ENCODE data around the gene VAT1L.

Gene VAT1L, protein sequence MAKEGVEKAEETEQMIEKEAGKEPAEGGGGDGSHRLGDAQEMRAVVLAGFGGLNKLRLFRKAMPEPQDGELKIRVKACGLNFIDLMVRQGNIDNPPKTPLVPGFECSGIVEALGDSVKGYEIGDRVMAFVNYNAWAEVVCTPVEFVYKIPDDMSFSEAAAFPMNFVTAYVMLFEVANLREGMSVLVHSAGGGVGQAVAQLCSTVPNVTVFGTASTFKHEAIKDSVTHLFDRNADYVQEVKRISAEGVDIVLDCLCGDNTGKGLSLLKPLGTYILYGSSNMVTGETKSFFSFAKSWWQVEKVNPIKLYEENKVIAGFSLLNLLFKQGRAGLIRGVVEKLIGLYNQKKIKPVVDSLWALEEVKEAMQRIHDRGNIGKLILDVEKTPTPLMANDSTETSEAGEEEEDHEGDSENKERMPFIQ

GRCh38 chr16:77788181-77789084, at the start of gene VAT1L:
Gene VAT1L (plus strand): TSS chr16:77788564. CDS start chr16:77788683, 119 bp downstream.
- peak; percentile 59 for DNase-seq

DNA sequence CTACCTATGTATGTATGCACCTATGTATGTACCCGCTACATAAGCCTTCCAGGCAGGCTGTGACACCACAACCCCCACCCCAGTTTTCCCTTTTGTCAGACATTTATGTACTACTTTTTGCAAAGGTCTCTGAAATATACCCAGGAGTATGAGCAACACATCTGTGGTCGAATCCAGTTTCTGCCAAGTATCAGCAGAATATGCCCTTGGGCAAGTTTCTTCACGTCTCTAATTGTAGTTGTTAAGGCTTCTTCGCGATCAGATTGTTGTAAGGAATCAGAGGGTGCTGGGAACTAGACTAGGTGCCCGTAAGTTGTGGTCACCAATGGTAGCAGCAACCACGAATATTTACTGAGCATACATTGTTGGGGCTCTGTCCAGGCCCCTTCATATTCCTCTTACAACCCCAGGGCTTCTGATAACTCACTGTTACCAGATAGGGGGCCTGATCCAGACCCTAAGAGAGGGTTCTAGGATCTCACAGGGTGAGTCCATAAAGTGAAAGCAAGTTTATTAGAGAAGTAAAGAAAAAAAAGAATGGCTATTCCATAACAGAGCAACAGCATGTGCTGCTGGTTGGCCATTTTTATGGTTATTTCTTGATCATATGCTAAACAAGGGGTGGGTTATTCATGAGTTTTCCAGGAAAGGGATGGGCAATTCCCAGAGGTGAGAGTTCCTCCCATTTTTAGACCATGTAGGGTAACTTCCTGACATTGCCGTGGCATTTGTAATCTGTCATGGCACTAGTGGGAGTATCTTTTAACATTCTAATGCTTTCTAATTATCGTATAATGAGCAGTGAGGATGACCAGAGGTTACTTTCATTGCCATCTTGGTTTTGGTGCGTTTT, 49.4 kb upstream of the VAT1L start:
- no peak for DNase-seq

GRCh38 chr16:77739559-77739892, 48.8 kb upstream of the VAT1L start:
- DNase-seq: no peak

DNA sequence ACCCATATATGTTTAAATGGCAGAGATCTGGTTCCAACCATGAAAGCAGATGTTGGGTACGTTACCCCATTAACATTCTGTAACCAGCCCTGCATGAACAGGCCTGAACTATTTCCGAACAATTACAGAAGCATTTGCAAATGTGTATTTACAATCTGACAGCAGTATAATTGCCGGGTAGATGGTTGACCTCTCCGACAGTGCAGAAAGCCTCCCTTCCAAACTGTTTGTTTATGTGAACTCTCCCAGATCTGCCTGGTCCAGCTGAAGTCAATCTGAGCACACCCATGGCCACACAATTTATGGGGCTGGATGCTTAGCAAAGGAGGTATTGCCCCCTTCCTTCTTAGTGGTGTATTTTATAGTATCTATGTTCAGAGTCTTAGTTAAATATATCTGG, 44.2 kb upstream of the VAT1L start:
- no peak for DNase-seq

- DNase-seq: no peak
These were observed 42.4 kb upstream of the VAT1L start for GRCh38 chr16:77745972-77746371.

- DNase-seq: no peak
These were observed 39.9 kb upstream of the VAT1L start for GRCh38 chr16:77748421-77749005.

- DNase-seq: no peak
These were observed 38.9 kb upstream of the VAT1L start for GRCh38 chr16:77749415-77749814.

DNA sequence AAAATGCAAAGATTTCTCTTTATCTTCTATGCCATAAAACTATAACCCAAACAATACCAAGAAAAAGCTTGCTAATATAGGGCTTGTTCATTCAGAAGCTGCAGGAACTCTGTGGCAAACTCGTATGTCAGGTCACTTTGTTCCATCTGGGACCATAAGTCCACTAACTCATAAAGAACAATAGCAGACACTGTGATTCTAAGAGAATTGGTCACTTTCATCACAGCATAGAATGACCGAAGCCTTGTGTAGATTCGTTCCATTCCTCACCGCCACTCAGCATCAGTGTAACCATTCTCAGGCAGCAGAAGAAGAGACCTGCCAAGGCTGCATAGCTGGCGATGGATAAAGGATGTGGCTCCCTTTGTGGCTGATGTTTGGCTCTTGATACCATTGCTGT, 30.3 kb upstream of the VAT1L start:
- DNase-seq: no peak

DNA sequence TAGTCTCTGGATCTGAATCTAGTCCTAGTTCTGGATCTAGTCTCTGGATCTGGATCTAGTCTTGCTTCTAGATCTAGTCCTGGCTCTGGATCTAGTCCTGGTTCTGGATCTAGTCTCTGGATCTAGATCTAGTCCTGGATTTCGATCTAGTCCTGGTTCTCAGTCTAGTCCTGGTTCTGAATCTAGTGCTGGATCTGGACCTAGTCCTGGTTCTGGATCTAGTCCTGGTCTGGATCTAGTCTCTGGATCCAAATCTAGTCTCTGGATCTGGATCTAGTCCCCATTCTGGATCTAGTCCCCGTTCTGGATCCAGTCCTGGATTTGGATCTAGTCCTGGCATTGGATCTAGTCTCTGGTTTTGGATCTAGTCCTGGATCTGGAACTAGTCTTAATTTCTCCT, 29.9 kb upstream of the VAT1L start:
- DNase-seq: no peak

DNA sequence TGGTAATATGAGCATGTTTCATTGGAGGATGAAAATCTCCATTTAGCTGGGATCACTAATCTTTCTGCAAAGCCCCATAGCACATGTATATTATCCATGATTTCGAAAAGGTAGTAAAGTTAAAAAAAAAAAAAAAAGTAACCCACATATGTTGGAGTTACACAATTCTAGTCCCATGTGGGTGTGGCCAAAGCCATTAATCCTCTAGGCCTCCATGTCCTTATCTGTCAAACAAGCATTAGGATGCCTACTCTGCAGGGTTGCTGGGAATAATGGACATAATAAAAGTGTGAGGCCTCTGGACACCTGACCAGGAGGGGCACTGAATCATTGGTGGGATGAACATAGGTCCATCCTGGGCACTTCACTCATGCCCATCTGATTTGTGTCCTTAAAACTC, 29.2 kb upstream of the VAT1L start:
- DNase-seq: no peak

- no peak for DNase-seq
These were observed 28.5 kb upstream of the VAT1L start for GRCh38 chr16:77759821-77760220.

DNA sequence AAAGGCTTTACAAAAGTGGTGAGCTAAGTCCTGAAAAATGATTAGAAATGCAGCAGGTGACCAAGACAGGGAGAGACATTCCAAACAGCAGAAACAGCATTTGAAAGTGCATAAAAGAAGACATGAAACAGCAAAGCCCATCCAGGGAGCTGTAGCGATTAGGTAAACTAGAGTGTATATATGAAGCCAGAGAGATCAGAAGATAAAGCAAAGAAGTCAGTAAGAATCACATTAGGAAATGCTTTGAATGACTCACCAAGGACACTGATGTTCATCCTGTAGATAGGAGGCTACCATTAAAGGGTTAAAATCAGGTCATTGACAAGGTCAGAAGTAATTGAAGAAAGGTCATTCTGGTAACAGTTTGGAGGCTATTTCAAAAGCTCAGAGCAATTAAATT, 27.6 kb upstream of the VAT1L start:
- no peak for DNase-seq

GRCh38 chr16:77761204-77761603, 27.2 kb upstream of the VAT1L start:
- DNase-seq: no peak

DNA sequence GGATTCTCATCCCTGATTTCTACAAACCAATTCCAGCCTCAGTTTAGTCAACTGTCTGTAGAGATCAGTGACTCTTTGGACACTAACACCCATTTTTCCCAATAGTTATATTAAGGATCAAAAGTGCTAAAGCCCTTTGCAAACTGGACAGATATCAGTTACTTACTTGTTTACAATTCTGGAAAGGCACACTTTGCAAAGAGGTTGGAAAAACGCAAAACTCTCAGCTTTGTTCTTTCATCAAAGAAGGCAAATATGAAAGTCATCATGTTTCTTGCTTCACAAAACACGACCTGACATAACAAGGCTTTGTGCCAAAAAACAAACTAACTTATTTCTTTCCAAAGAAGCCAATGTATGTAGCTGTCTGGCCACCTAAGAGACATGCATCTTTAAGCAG, 26.1 kb upstream of the VAT1L start:
- no peak for DNase-seq

GRCh38 chr16:77763994-77764393, 24.4 kb upstream of the VAT1L start:
- DNase-seq: no peak

- DNase-seq: no peak
These were observed 21.2 kb upstream of the VAT1L start for GRCh38 chr16:77767211-77767610.

- no peak for DNase-seq
These were observed 20.5 kb upstream of the VAT1L start for GRCh38 chr16:77767826-77768225.

DNA sequence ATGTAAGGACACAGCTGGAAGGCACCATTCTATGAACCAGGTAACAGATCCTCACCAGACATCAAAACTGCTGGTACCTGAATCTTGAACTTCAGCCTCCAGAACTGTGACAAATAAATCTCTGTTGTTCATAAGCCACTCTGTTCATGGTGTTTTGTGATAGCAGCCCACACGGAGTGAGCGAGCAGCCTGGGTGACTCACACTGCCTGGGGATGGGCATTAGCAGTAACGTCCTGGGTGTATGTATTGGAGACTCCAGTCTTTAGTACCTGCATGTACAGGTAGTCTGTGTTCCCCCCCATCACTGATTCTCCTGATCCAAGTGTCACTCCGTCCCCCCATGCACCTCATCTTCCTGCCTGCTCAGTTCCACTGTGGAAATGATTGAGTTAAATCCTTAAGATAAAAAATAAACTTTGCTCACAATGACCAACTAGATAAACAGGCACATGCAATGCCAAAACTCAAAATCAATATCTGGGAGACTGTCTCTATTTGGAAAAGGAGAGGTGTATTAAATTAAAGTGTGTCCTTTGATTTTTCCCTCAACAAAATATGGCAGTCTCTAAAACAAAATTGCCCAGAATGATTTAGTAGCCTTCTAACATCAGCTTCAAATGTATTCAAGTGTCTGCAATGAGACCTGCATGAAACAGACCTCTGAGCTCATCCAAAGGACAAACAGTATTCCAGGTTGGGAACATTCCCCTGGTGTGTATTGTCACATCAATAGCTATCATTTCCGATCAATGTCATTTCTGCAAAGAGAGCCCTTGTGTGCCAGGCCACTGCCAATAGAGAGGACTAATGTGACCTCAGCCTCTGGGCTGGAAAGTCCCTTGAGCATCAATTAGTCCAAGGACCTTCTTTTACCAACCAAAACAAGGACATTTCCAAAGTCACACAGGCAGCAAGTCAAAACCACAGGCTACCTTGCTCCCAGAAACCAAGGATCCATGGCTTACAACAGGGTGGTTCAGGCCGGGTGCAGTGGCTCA, 12.2 kb upstream of the VAT1L start:
- no peak for DNase-seq

DNA sequence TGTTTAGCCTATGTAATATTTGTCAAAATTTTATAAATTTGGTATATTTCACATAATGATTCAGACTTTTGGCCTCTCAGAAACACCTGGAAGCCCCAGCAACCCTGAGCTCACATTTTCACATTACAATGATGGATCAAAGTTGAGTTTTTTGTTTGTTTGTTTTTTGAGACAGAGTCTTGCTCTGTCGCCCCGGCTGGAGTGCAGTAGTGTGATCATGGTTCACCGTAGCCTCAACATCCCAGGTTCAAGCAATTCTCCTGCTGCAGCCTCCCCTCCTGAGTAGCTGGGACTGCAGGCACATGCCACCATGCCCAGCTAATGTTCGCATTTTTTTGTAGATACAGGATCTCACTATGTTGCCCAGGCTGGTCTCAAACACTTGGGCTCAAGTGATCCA, 10.6 kb upstream of the VAT1L start:
- DNase-seq: no peak

DNA sequence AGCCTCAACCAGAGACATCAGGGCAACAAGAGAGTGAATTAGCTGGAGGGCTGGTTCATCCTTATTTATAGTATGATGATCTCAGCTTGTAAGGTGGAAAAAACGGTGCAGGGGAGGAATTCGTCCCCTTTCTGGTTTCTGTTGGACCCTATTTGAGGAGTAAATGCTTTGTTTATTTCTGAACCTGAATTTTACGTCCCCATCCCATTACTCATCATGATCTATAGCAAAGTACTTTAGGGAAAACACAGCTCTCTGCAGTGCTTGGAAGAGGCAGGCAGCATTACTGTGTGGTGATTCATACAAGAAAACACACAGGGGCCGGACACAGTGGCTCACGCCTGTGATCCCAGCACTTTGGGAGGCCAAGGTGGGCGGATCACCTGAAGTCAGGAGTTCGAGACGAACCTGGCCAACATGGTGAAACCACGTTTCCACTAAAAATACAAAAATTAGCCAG, 8.0 kb upstream of the VAT1L start:
- no peak for DNase-seq

DNA sequence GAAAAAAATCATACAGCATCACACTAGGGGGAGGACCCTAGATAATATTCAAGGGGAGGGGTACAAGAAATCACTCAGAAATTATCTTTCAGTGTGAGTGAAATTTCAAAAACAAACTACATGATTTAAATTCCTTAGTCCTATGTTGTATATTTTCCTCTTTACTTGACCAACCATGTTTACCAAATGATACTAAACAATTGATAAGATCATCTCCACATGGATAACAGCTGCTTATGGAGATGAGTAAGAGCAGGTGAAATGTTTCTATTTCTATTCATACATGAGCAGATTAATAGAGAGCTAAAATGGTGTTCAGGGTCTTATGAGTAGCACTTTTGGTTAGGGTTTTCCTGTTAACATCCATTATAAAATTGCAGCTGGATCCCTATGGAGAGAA, 7.3 kb upstream of the VAT1L start:
- no peak for DNase-seq
